Measurements from ENCODE around the gene TMSB4X.
"Not testable (repeated sequence)": the region's sequence is repeated elsewhere in the genome, so short reads cannot be mapped to it uniquely, and the experiment has no call there.

Gene TMSB4X

GRCh38 chrX:12997906-12998687 is 23.2 kb downstream of the TMSB4X start:
- no peak for DNase-seq

GRCh38 chrX:12999422-12999821 is 24.5 kb downstream of the TMSB4X start:
- DNase-seq: peak; percentile 7

GRCh38 chrX:13000301-13000811 is 25.4 kb downstream of the TMSB4X start:
- no peak for DNase-seq

GRCh38 chrX:13001097-13001496 is 26.2 kb downstream of the TMSB4X start:
- DNase-seq: no peak

GRCh38 chrX:13001961-13002671 is 27.2 kb downstream of the TMSB4X start:
- DNase-seq: no peak

GRCh38 chrX:13005661-13006473 is 31.0 kb downstream of the TMSB4X start:
- no peak for DNase-seq

- no peak for DNase-seq
Measured at GRCh38 chrX:13007519-13008188, 32.7 kb downstream of the TMSB4X start.

GRCh38 chrX:13008189-13008533 is 33.3 kb downstream of the TMSB4X start:
- no peak for DNase-seq

- no peak for DNase-seq
Measured at GRCh38 chrX:13008851-13009250, 33.9 kb downstream of the TMSB4X start.

GRCh38 chrX:13009273-13009672 is 34.4 kb downstream of the TMSB4X start:
- no peak for DNase-seq

- no peak for DNase-seq
Measured at GRCh38 chrX:13009844-13010243, 34.9 kb downstream of the TMSB4X start.

GRCh38 chrX:13010546-13010945 is 35.6 kb downstream of the TMSB4X start:
- DNase-seq: no peak

GRCh38 chrX:13013363-13014110 is 38.6 kb downstream of the TMSB4X start:
- no peak for DNase-seq

- DNase-seq: no peak
Measured at GRCh38 chrX:13014111-13015096, 39.5 kb downstream of the TMSB4X start.

GRCh38 chrX:13015536-13016236 is 40.8 kb downstream of the TMSB4X start:
- DNase-seq: no peak

GRCh38 chrX:13016731-13017130 is 41.8 kb downstream of the TMSB4X start:
- DNase-seq: not testable (repeated sequence)

GRCh38 chrX:13022926-13023325 is 48.0 kb downstream of the TMSB4X start:
- no peak for DNase-seq

- no peak for DNase-seq
Measured at GRCh38 chrX:13023567-13023966, 48.7 kb downstream of the TMSB4X start.

GRCh38 chrX:13023979-13024378 is 49.1 kb downstream of the TMSB4X start:
- DNase-seq: no peak

GRCh38 chrX:13024986-13025385 is 50.1 kb downstream of the TMSB4X start:
- no peak for DNase-seq
